ENCODE data around the gene B3GAT2.
"Not testable (repeated sequence)": the region's sequence is repeated elsewhere in the genome, so short reads cannot be mapped to it uniquely, and the experiment has no call there.

The B3GAT2 gene

GRCh38 chr6:70956451-70957283 is at the start of gene B3GAT2:
Gene B3GAT2 (minus strand): TSS chr6:70957060. CDS start chr6:70956429, 631 bp downstream.
- no peak for DNase-seq

GRCh38 chr6:70998148-70998547 is 41.3 kb upstream of the B3GAT2 start:
- DNase-seq = no peak

GRCh38 chr6:70997379-70997778 is 40.5 kb upstream of the B3GAT2 start:
- no peak for DNase-seq

DNA sequence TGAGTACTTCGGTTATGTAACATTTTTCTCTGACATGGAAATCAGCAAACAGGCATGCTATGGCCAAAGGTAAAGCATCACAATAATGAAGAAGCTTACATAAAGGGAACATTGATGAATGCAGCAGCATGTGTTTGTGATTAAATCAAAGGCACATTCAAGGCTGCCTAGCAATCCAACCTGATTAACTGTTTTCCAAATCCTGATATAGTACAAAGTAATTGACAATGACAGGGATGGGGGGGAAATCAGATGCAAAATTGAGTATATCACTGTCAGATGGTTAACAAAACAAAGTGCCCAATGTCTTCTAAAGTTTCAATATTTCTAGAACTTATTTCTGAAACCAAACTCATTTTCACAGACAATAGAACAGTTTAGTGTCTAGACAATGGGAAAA is 39.2 kb upstream of the B3GAT2 start:
- no peak for DNase-seq

- no peak for DNase-seq
These were observed 38.6 kb upstream of the B3GAT2 start for GRCh38 chr6:70995411-70995810.

- no peak for DNase-seq
These were observed 34.4 kb upstream of the B3GAT2 start for GRCh38 chr6:70991253-70991652.

DNA sequence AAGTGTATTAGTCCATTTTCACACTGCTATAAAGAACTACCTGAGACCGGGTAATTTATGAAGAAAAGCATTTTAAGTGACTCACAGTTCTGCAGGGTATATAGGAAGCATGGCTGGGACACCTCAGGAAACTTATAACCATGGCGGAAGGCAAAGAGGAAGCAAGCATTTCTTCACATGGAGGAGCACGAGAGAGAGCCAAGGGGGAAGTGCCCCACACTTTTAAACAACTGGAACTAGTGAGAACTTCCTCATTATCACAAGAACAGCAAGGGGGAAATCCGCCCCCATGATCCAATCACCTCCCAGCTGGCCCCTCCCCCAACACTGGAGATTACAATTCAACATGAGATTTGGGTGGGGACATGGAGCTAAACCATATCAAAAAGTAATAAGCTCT is 28.3 kb upstream of the B3GAT2 start:
- DNase-seq = no peak

GRCh38 chr6:70982747-70983146 is 25.9 kb upstream of the B3GAT2 start:
- DNase-seq = no peak

DNA sequence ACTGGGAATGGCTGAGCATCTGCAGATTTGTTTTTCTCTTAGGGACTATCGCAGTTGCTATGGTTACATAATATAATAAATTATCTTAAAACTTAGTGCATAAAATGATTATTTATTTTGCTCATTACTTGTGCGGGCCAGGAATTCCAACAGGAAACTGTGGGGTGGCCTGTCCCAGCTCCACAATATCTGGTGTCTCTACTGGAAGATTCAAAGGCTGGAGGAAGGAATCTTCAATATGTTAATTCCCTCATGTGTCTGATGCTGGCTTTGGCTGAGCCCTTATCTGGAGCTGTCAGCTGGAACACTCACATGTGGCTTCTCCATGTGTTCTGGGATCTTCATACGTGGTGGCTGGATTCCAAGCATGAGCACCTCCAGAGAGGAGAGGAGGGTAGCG is 23.9 kb upstream of the B3GAT2 start:
- no peak for DNase-seq

GRCh38 chr6:70973604-70974003 is 16.7 kb upstream of the B3GAT2 start:
- DNase-seq = no peak

- DNase-seq = no peak
These were observed 10.2 kb upstream of the B3GAT2 start for GRCh38 chr6:70967049-70967448.

- no peak for DNase-seq
These were observed 391 bp upstream of the B3GAT2 start for GRCh38 chr6:70957284-70957617.

DNA sequence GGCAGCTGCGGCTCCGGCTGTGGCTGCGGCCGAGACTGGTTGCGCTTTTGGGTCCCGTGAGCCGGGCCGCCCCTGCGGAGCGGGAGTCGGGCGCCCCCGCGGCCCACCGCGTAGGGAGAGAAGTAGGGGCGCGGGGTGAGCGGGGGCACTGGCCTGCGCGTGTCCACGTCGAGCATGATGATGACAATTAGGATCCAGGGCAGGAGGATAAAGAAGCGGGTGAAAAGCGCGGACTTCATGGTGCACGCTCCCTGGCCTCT is 739 bp downstream of the B3GAT2 start:
- no peak for DNase-seq

DNA sequence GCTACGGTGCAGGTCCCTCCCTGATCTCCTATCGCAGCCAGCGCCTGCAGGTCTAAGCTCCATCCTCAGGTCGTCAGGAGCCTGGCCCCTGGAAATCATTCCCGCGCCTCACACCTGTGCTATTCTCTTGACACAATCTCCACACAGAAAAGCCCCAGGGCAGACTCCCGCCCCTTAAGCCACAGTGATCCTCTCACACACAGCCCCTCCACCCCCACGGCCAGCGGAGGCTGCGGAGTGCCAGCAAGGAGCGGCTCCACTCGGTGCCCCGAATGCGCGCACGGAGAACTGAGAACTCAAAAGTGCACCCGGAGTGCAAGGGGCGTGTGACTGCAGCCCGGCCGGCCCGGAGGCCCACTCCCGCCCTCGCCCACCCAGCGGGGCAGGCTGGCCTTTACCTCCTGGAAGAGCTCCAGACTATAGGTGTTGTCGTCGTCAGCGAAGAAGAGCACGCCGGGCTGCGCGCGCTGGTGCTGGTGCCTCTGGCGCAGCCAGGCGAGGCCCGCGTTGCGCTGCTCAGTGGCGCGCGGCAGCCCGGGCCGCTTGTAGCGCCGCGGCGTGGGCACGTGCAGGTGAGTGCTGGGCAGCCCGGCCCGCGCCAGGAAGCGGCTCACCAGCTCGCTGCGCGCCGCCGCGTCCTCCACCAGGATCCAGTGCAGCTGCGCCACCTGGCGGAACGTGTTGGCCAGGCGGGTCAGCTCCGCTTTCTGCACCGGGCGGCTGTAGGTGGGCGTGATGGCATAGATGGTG is 1.2 kb downstream of the B3GAT2 start:
- peak; percentile 85 for DNase-seq

DNA sequence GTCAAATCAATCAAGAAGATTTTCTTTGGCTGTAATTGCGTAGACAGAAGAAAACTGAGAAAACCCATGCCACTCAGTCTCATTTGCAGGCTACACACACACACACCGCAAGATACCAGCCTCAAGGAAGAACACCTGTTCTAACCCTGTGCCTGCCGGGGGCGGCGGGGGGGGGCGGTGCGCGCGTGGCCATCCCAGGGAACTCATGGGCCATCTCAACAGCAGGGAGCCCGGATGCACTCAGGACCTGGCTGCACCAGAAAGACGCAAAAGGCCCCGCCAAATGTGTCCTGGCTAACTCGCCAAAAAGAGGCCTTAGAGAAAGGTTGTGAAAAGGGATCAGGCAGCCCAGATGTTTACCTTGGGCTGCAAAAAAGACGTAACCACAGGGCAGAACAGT is 2.1 kb downstream of the B3GAT2 start:
- no peak for DNase-seq

- no peak for DNase-seq
These were observed 2.7 kb downstream of the B3GAT2 start for GRCh38 chr6:70954176-70954575.

GRCh38 chr6:70952608-70953165 is 4.2 kb downstream of the B3GAT2 start:
- DNase-seq = no peak

GRCh38 chr6:70944321-70944720 is 12.5 kb downstream of the B3GAT2 start:
- DNase-seq = not testable (repeated sequence)

GRCh38 chr6:70933853-70934252 is 23.0 kb downstream of the B3GAT2 start:
- no peak for DNase-seq

- no peak for DNase-seq
These were observed 51.1 kb downstream of the B3GAT2 start for GRCh38 chr6:70905742-70906141.

GRCh38 chr6:70903665-70904452 is 53.0 kb downstream of the B3GAT2 start:
- no peak for DNase-seq

DNA sequence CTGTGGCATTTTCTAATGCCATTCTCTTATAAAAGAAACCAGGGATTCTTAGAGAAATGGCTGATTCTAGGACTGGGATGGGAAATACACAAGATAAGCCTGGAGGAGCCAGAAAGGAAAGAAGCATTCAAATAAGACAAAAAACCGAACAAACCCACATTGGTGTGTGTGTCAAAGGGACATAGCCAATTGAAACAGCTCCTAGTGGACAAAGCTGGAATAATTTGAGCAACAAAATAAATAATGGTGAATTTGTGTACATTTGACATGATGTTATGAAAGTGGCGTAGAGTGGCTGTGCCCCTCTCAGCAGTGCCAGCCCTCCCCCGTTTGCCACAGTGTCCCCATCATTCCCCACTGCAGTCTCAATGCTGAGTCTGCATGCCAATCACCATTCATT is 55.5 kb downstream of the B3GAT2 start:
- no peak for DNase-seq

DNA sequence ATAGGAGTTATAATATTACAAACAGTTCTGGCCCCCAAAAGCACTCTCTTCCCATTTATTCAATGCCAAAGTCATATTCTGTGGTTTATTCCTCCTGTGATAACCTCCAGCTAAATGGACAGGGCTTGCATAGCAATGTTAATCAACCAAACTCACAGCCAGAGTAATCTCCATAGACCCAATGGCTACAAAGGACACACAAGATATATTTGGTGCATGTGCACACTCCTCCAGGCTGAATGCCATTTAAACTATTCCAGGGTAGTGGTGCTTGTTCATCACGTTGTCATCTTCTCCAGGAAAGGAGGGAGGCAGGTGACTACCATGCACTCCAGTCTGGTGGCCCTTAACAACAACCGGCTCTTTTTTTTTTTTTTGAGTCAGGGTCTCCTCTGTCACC is 56.8 kb downstream of the B3GAT2 start:
- no peak for DNase-seq

GRCh38 chr6:70894001-70894400 is 62.9 kb downstream of the B3GAT2 start:
- no peak for DNase-seq
